Measurements from ENCODE around the gene SYK.

DNA sequence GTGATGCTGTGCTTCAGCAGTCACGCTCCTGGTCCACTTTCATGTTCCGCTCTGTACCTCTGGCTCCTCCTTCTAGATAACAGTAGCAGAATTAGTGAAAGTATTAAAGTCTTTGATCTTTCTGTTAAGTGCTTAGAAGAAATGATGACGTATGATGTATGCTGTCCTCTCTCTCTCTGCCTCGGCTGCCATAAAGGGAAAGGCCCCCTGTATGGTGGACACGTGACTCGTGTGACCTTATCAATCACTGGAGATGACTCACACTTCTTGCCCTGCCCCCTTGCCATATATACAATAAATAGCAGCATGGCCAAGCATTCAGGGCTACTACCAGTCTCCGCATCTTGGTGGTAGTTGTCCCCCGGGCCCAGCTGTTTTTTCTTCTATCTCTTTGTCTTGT is 100.3 kb downstream of the SYK start:
- no peak for TF ChIP-seq POLR2AphosphoS5 (IDR thresholded peaks at IDR 0.05; ENCODE audit: low read depth, low read length)
- TF ChIP-seq, protein P1, sequence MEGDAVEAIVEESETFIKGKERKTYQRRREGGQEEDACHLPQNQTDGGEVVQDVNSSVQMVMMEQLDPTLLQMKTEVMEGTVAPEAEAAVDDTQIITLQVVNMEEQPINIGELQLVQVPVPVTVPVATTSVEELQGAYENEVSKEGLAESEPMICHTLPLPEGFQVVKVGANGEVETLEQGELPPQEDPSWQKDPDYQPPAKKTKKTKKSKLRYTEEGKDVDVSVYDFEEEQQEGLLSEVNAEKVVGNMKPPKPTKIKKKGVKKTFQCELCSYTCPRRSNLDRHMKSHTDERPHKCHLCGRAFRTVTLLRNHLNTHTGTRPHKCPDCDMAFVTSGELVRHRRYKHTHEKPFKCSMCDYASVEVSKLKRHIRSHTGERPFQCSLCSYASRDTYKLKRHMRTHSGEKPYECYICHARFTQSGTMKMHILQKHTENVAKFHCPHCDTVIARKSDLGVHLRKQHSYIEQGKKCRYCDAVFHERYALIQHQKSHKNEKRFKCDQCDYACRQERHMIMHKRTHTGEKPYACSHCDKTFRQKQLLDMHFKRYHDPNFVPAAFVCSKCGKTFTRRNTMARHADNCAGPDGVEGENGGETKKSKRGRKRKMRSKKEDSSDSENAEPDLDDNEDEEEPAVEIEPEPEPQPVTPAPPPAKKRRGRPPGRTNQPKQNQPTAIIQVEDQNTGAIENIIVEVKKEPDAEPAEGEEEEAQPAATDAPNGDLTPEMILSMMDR (IDR thresholded peaks at IDR 0.05): no peak
